Posterior cingulate gyrus (tissue), 11 donors: ENCODE results near the gene RAG2.

Experiments used
- DNase-seq, 10 donors: peaks; one replicate each; pipeline versions ENCODE4 v3.0.0 to v3.0.0-alpha.2; 2020 to 2021; ENCODE audit warnings: mixed read lengths in 3 of 10
- intact Hi-C: fragments of 100-400 bp; cut with DNase I; formaldehyde crosslinking; loops from one replicate; pipeline ENCODE4 v1.15.1; 2023

Gene RAG2

DNA sequence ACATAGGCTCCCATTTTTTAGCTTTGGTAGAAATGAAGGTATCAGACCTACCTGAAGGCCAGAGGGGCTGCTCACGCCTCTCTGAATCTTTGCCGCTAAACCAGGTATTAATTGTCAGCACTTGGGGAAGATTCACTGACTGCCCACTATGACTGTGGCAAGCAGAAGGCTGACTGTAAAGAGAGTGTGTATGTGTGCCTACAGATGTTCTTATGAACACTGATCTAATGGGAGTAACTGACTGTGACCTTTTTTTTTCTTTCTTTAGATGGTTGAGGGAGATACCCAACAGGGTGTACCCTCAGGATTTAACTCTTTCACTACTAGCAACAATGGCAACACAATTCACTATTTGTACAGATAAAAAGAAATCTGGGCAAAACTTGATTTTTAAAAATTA, at the start of gene RAG2:
Gene RAG2 (minus strand): TSS at position 186 of the 400 bp plus-strand sequence. CDS start 4,068 bp downstream, outside the sequence.
- no peak for DNase-seq
- intact Hi-C loops, result no loop called here

DNA sequence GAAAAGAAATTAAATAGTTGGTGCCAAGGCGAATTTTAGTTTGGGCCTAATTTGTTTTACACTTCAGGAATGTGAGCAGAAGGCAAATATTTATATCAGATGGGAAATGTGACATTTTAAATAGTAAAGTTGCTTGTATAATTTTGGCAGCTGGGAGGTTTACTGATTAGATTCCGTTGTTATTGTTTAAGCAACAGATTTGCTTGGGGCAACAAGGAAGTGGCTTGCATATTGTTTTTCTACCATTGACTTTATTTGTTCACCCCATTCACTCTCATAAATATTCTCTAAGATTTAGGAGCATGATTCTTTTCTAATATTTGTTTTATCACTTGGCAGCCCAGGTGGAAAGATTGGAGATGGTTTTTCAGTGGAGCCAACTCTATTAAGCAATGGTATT, 40.5 kb upstream of the RAG2 start:
- no peak for DNase-seq
- intact Hi-C loops, result no loop called here

DNA sequence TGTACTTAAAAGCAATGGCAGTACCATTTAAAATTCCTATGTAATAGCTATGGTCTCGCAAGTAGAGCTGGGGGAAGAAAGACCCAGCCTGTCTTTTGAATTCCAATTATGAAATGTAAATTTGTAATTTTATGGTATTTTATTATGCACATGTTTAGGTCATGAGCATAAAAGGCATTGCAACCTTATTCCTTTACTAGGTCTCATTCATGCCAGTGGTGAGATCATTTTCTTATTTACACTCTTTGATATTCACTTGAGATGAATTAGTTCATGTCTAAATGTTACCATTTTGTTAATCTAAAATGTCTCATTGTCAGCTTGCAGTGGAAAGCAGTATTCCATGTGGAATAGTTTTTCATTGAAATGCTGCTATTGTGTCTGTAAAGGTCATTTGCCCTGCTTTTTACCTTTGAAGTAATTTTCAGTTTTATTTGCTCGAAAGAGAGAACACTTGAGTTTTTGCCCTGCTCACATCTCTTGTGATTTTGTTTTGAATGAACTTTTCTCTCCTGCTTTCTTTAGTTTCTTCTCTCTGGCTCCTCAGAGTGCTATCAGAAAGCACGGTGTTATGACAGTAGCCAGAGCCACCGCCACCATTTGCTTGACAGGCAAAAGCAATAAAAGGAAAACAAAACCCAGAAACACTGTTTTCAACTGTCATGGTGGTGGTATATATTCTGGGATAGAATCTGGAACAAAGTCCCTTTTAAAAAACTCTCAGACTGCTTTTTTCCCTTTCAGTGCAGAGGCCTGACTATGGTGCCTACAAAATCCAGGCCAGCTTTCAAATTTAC, 37.2 kb upstream of the RAG2 start:
- intact Hi-C loops, result no loop called here
- no peak for DNase-seq

GRCh38 chr11:36631774-36632173, 33.7 kb upstream of the RAG2 start:
- DNase-seq, result no peak
- intact Hi-C loops, result no loop called here

DNA sequence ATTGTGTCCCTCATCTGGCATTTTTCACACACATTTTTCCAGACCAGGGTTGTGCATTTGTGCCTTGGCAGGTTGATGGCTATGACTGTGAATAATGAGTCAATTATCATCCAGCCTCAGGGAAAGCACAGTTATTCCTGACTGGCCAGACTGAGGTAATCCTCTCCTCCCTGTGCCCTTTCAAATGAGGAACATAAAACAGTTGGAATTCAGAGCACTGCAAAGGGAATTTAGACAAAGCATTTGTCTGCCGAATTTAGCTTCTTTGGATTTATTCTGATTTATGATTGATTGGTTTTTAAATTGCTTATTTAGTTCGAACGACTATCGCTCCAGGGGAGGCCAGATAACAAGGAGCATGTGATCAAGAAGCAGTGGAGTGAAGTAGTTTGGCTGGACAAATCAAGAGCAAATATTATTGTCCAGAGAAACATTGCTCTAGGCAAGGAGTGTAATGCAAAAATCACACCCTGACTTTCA, 30.8 kb upstream of the RAG2 start:
- DNase-seq, result no peak
- intact Hi-C loops, result no loop called here

- DNase-seq, result no peak
- intact Hi-C loops, result no loop called here
Observed at GRCh38 chr11:36628141-36628540, 30.1 kb upstream of the RAG2 start.

GRCh38 chr11:36627471-36627870, 29.4 kb upstream of the RAG2 start:
- intact Hi-C loops, result no loop called here
- DNase-seq, result no peak

DNA sequence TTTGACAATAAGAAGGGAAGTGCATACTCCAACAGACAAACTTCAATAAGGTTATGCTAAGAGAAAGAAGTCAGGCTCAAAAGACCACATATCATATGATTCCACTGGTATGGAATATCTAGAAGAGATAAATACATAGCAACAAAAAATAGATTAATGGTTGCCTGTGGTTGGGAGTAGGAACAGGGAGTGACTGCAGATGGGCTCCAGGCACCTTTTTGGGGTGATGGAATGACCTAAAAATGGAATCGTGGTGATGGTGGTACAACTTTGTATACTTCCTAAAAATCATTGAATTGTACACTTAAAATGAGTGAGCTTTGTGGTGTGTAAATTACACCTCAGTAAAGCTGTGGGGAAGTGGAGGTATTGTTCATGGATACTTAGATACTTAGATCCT, 29.0 kb upstream of the RAG2 start:
- intact Hi-C loops, result no loop called here
- no peak for DNase-seq

DNA sequence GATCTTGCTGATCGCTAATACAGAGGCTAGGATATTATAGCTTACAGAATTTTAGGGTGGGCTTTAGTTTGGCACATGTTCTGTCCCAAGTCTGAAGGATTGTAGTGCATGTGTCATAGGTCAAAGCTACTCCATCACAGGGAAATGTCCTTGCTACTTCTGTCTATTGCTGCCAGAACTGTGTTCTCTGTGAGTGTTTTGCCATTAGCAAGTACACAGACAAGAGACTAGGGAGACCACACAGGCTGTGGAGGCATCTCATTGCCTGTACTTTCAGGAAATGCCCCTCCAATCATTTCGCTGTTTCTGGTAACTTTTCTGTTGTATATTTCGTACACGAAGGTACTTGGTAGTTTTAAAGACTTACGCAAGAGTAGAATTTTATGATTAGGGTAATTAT, 25.5 kb upstream of the RAG2 start:
- intact Hi-C loops, result loop anchor here (5.0 kb wide), 1 partner anchor 61 kb away; no protein-coding TSS in a partner anchor
- DNase-seq, result no peak

GRCh38 chr11:36622431-36623136, 24.5 kb upstream of the RAG2 start:
- intact Hi-C loops, result loop anchor here (5.0 kb wide), 1 partner anchor 60 kb away; no protein-coding TSS in a partner anchor
- no peak for DNase-seq

GRCh38 chr11:36620246-36620645, 22.2 kb upstream of the RAG2 start:
- no peak for DNase-seq
- intact Hi-C loops, result loop anchor here (5.0 kb wide), 1 partner anchor 58 kb away; no protein-coding TSS in a partner anchor

DNA sequence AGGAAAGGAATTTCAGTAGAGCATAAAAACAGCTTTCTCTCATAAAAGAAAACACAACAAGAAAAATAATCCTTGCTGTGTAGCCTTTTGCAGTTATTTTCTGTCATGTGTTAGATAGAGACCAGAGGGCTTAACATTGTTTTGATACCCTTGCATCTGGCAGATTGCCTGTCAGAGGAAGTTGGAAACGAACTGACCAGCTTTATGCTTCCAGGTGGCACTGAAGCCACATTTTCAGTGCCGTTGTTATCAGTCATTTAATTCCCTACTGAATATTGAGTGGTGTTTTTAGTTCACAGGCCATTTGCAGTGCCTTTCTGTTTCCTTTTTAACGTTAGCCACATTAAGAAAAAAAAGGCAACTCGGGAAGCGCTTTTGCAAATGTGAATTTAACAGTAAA, 21.5 kb upstream of the RAG2 start:
- no peak for DNase-seq
- intact Hi-C loops, result no loop called here

DNA sequence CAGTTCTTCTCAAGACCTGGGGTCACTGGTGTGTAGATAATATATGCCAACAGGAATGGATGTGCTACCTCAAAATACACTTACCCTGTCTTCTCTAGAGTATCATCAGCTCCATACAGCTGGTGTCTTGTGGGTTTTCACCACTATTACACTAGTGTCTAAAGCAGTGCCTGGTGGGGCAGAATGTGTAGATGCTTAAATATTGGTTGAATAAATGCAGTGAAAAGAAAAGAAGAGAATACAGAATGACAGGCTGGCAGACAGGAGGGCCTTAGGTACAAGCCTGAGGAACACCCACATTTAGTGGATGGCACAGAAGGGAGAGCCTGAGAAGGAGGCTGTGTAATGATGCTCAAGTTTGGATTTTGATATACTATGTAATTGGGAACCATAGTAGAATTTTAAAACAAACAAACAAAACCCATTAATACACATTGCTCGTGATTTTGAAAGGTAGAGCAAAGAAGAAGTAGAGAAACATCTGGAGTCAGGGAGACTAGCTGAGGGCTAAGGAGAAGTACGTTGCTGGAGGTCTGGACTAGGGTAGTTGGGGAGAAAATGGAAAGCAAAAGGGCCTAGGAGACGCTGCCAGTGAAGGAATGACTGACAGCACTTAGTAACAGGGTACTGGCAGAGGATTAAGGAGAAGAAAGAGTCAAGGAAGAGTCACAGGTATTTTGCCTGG, 20.5 kb upstream of the RAG2 start:
- intact Hi-C loops, result no loop called here
- DNase-seq, result no peak

DNA sequence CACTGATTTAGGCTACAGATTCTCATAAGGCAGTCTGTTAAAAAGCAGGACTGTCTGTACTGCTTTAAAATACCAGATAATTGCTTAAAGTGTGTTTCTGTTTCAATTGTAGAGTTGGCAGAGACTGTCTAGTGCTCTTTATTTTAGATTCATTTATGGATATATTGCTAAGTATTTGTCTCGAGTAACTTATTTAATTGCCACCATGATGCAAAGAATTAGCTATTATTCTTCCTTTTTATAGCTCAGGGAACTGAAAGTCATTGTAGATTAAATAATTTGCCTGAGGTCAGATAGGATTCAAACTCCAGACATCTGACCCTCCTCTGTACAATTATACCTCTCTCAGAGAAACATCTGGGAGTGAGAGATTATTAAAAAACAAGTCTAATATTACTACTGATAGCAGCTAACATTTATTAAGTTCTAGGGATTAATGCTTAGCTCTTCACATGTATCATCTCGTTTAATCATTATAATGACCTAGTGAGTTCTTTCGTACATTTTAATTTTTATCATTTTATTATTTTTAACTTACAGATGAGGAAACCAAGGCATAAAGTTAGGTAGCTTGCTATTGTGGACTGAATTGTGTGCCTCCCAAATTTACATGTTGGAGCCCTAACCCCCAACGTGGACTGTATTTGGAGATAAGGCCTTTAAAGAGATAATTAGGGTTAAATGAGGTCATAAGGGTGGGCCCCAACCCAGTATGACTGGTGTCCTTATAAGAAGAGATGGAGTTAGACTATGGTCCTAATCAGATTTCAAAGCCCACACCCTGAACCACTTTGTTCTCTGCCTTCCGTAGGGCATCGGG, 19.7 kb upstream of the RAG2 start:
- intact Hi-C loops, result no loop called here
- DNase-seq, result no peak

- intact Hi-C loops, result no loop called here
- no peak for DNase-seq
Observed at GRCh38 chr11:36615826-36616225, 17.8 kb upstream of the RAG2 start.

GRCh38 chr11:36609383-36609782, 11.3 kb upstream of the RAG2 start:
- DNase-seq, result no peak

GRCh38 chr11:36608491-36609199, 10.6 kb upstream of the RAG2 start:
- intact Hi-C loops, result loop anchor here (10.0 kb wide), 1 partner anchor 94 kb away; the partner anchor contains the start of gene TRAF6
- DNase-seq, result no peak

More at GRCh38 chr11:36609383-36609782, 11.3 kb upstream of the RAG2 start:
- intact Hi-C loops, result loop anchor here (10.0 kb wide), 1 partner anchor 95 kb away; the partner anchor contains the start of gene TRAF6

DNA sequence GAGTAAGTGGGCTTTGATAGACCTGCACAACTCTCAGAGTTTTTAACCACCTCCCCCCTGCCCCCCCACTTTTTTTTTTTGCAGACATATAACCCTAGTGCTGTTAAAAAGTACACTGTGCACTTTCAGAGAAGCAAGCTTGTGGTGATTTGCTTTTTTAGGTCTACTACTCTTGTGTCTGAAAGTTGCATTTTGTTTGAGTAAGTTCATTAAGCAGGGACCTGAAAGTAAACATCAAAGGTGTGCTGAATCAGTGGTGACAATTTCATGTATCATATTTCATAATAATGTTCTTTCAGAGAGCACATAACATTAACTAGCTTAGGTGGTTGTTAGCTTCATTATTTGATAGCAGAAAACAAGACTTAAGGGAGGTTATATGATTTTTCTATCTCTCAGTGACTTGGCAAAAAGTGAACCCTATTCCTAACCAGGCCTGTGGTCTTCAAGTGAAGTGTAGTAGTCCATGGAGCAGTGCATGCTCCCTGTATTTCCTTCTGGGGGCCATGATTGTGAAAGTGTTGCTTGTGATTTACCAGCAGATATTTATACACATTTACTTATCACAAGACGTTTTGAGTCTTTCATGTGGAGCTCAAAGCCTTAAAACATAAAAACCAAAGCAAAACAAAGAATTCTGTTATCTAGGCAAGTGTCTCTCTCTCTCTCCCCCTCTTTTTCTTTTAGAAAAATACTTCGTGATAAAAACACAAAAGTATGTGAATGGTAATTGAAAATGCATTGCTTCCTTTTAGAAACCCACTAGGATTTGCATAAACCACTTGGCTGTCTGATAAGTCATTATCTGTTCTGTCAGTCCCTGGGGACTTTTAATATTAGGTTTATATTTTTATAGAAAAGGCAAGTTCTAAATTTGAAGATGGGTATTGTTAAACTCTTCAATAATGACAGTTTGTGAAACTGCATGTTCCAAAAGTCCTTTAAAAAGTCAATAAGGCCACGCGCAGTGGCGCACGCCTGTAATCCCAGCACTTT, 7.5 kb upstream of the RAG2 start:
- intact Hi-C loops, result loop anchor here (10.0 kb wide), 1 partner anchor 91 kb away; the partner anchor contains the start of gene TRAF6

More for the DNA sequence above, 7.5 kb upstream of the RAG2 start:
- DNase-seq, result no peak
